H1 (cell line): ENCODE measurements around the gene DUOXA1. TPM values are rescaled to one million over a fixed set of nuclear protein-coding genes. Genes with fewer than 3 reads are reported as not detected.
A peak's percentile ranks its signal among the peaks of the same experiment; 100 is the strongest.

Source experiments
- CTCF ChIA-PET: fragments of 300-600 bp; sonication (Branson Sonifier 250); formaldehyde crosslinking; loops from one replicate; lab custom pipeline; 2021; ENCODE audit not compliant: partially characterized antibody; lab: Charles Lee
- POLR2A ChIA-PET: fragments of 300-600 bp; sonication (Branson Sonifier 250); formaldehyde crosslinking; loops from one replicate; lab custom pipeline; 2021; ENCODE audit warnings: inconsistent platforms; ENCODE audit not compliant: partially characterized antibody; lab: Charles Lee
- DNase-seq, 2 experiments: peaks; one replicate each; pipeline versions ENCODE4 v3.0.0 to v3.0.0-alpha.2; 2010 to 2022; ENCODE audit warnings: low spot score in 2 of 2, low read depth in 1 of 2, mixed read lengths in 1 of 2
- FAIRE-seq: peaks from 2 replicates; lab custom pipeline; 2011; peaks lifted over from hg19 to GRCh38; lab: Jason Lieb, UNC
- H2AFZ ChIP-seq: 2 replicates; pipeline ENCODE4 v1.8.1; 2012; ENCODE audit warnings: low read length, inconsistent platforms
- H2AK5ac ChIP-seq: 2 replicates; pipeline ENCODE4 v1.6.1; 2013; ENCODE audit warnings: low read depth, low read length
- H2BK120ac ChIP-seq: replicated peaks from 2 replicates; pipeline ENCODE3; 2013; ENCODE audit warnings: low read depth, low read length, inconsistent platforms
- H2BK12ac ChIP-seq: 2 replicates; pipeline ENCODE4 v1.6.1; 2013; ENCODE audit warnings: low read depth, low read length
- H2BK15ac ChIP-seq: 2 replicates; pipeline ENCODE4 v1.6.1; 2013; ENCODE audit warnings: low read length
- H2BK20ac ChIP-seq: 2 replicates; pipeline ENCODE4 v1.6.1; 2013; ENCODE audit warnings: low read length
- H2BK5ac ChIP-seq: 2 replicates; pipeline ENCODE4 v1.6.1; 2013; ENCODE audit warnings: low read depth, low read length
- H3K14ac ChIP-seq: 2 replicates; pipeline ENCODE4 v1.6.1; 2013; ENCODE audit warnings: inconsistent platforms; ENCODE audit not compliant: insufficient read length
- H3K18ac ChIP-seq: 2 replicates; pipeline ENCODE4 v1.6.1; 2013; ENCODE audit warnings: low read length; ENCODE audit errors: extremely low read depth
- H3K23ac ChIP-seq: 2 replicates; pipeline ENCODE4 v1.6.1; 2013; ENCODE audit warnings: inconsistent platforms; ENCODE audit not compliant: insufficient read length
- H3K23me2 ChIP-seq: 2 replicates; pipeline ENCODE4 v1.6.1; 2013; ENCODE audit warnings: low read depth, low read length
- H3K27ac ChIP-seq: 2 replicates; pipeline ENCODE4 v1.6.1; 2011; ENCODE audit warnings: low read depth, low read length, inconsistent platforms
- H3K27me3 ChIP-seq, 4 experiments: replicated peaks in 1 of 4; 1 replicate in 1 of 4; 2 replicates in 3 of 4; pipeline versions ENCODE4 v1.6.1 to v1.8.1; 2011 to 2013; ENCODE audit warnings: low read length in 3 of 4, mild to moderate bottlenecking in 3 of 4, inconsistent platforms in 2 of 4, mixed read lengths in 2 of 4, moderate library complexity in 1 of 4; ENCODE audit not compliant: control insufficient read depth in 3 of 4, insufficient read depth in 3 of 4; ENCODE audit errors: extremely low read depth in 1 of 4
- H3K36me3 ChIP-seq, 4 experiments: 2 replicates each; pipeline versions ENCODE4 v1.6.1 to v1.8.1; 2011 to 2013; ENCODE audit warnings: mild to moderate bottlenecking in 4 of 4, low read length in 3 of 4, moderate library complexity in 2 of 4, control low read depth in 1 of 4, inconsistent platforms in 1 of 4; ENCODE audit not compliant: insufficient read depth in 4 of 4, control insufficient read depth in 2 of 4
- H3K4ac ChIP-seq: replicated peaks from 2 replicates; pipeline ENCODE3; 2013; ENCODE audit warnings: low read length, low read depth, mixed read lengths, inconsistent platforms; ENCODE audit not compliant: insufficient read length
- H3K4me1 ChIP-seq, 4 experiments: replicated peaks in 1 of 4; 1 replicate in 1 of 4; 2 replicates in 3 of 4; pipeline versions ENCODE4 v1.6.1 to v1.8.1; 2011 to 2013; ENCODE audit warnings: low read length in 3 of 4, inconsistent platforms in 2 of 4, mixed read lengths in 1 of 4; ENCODE audit not compliant: insufficient read depth in 4 of 4, control insufficient read depth in 3 of 4
- H3K4me2 ChIP-seq, 2 experiments: 2 replicates each; pipeline versions ENCODE4 v1.6.1 to v1.8.1; 2011 to 2013; ENCODE audit warnings: low read depth in 2 of 2, low read length in 2 of 2, control low read depth in 1 of 2, inconsistent platforms in 1 of 2, mild to moderate bottlenecking in 1 of 2; ENCODE audit not compliant: insufficient read depth in 1 of 2
- H3K4me3 ChIP-seq, 4 experiments: fragments of 200-600, 300-600 bp in 1 of 4; sonication (generic), shearing (Covaris generic), sonication (Bioruptor Twin) in 1 of 4; 2 replicates each; pipeline versions ENCODE4 v1.5.1 to v1.8.1; 2011 to 2016; ENCODE audit warnings: low read length in 4 of 4, low read depth in 3 of 4, control low read depth in 2 of 4, inconsistent platforms in 2 of 4, mild to moderate bottlenecking in 2 of 4, mixed read lengths in 1 of 4, moderate library complexity in 1 of 4; ENCODE audit not compliant: insufficient read depth in 2 of 4; ENCODE audit errors: extremely low read depth in 1 of 4
- H3K56ac ChIP-seq: replicated peaks from 2 replicates; pipeline ENCODE3; 2013; ENCODE audit warnings: low read depth, mild to moderate bottlenecking, mixed read lengths, low read length, inconsistent platforms; ENCODE audit not compliant: insufficient read length
- H3K79me1 ChIP-seq: 2 replicates; pipeline ENCODE4 v1.6.1; 2013; ENCODE audit warnings: low read depth, low read length, control low read depth
- H3K79me2 ChIP-seq, 2 experiments: 2 replicates each; pipeline versions ENCODE4 v1.6.1 to v1.8.1; 2012 to 2013; ENCODE audit warnings: low read length in 2 of 2, mild to moderate bottlenecking in 2 of 2, inconsistent platforms in 1 of 2; ENCODE audit not compliant: insufficient read depth in 2 of 2, control insufficient read depth in 1 of 2
- H3K9ac ChIP-seq, 4 experiments: replicated peaks in 1 of 4; 1 replicate in 1 of 4; 2 replicates in 3 of 4; pipeline versions ENCODE4 v1.6.1 to v1.8.1; 2011 to 2013; ENCODE audit warnings: low read depth in 3 of 4, low read length in 3 of 4, control low read depth in 2 of 4, mild to moderate bottlenecking in 2 of 4, moderate library complexity in 2 of 4, inconsistent platforms in 1 of 4; ENCODE audit errors: extremely low read depth in 1 of 4
- H3K9me3 ChIP-seq, 2 experiments: 2 replicates each; pipeline versions ENCODE4 v1.6.1 to v1.8.1; 2012 to 2013; ENCODE audit warnings: mild to moderate bottlenecking in 2 of 2, moderate library complexity in 2 of 2, control low read depth in 1 of 2, inconsistent platforms in 1 of 2, low read depth in 1 of 2, low read length in 1 of 2, mixed read lengths in 1 of 2; ENCODE audit not compliant: insufficient read depth in 2 of 2
- H4K20me1 ChIP-seq, 2 experiments: replicated peaks in 1 of 2; 2 replicates each; pipeline versions ENCODE3 to v1.8.1; 2011 to 2013; ENCODE audit warnings: inconsistent platforms in 2 of 2, low read length in 2 of 2, mild to moderate bottlenecking in 1 of 2; ENCODE audit not compliant: insufficient read depth in 2 of 2, control insufficient read depth in 1 of 2
- H4K5ac ChIP-seq: 2 replicates; pipeline ENCODE4 v1.6.1; 2013; ENCODE audit warnings: low read length, low read depth, mixed read lengths, inconsistent platforms; ENCODE audit not compliant: insufficient read length
- H4K8ac ChIP-seq: 2 replicates; pipeline ENCODE4 v1.8.0; 2013; ENCODE audit warnings: mild to moderate bottlenecking, moderate library complexity, low read length, inconsistent platforms; ENCODE audit not compliant: insufficient read depth; ENCODE audit errors: extremely low read depth
- H4K91ac ChIP-seq: replicated peaks from 2 replicates; pipeline ENCODE3; 2013; ENCODE audit warnings: low read length, mixed read lengths, inconsistent platforms; ENCODE audit not compliant: insufficient read length
- ASH2L ChIP-seq: fragments of 200-600, 300-600 bp; sonication (generic); IDR thresholded peaks from one replicate; pipeline ENCODE4 v1.7.1; 2017; ENCODE audit warnings: low read length
- EZH2 ChIP-seq: fragments of 200-600 bp; sonication (generic); IDR thresholded peaks from 2 replicates; pipeline ENCODE4 v1.7.1; 2012; ENCODE audit warnings: low read depth, mild to moderate bottlenecking, moderate library complexity, low read length, inconsistent platforms; ENCODE audit not compliant: severe bottlenecking
- FOSL1 ChIP-seq: IDR thresholded peaks from 2 replicates; pipeline ENCODE4 v1.6.1; 2011; ENCODE audit warnings: mild to moderate bottlenecking, low read depth, low read length, moderate library complexity; ENCODE audit not compliant: insufficient read depth
- JUND ChIP-seq: IDR thresholded peaks from 2 replicates; pipeline ENCODE4 v1.6.1; 2011; ENCODE audit warnings: mild to moderate bottlenecking, improper control_type of control experiment, low read length
- NANOG ChIP-seq: IDR thresholded peaks from 2 replicates; pipeline ENCODE4 v1.6.1; 2011; ENCODE audit warnings: low read length, low read depth, mild to moderate bottlenecking, inconsistent platforms; ENCODE audit not compliant: insufficient read depth, poor library complexity, severe bottlenecking
- POU5F1 ChIP-seq: IDR thresholded peaks from 2 replicates; pipeline ENCODE4 v1.6.1; 2011; ENCODE audit warnings: low read depth, mild to moderate bottlenecking, low read length, moderate library complexity
- RBBP5 ChIP-seq: IDR thresholded peaks from 2 replicates; pipeline ENCODE4 v1.7.1; 2012; ENCODE audit warnings: low read depth, mild to moderate bottlenecking, inconsistent platforms, low read length, moderate library complexity, borderline replicate concordance
- RFX5 ChIP-seq: IDR thresholded peaks from 2 replicates; pipeline ENCODE4 v1.6.1; 2011; ENCODE audit warnings: low read depth, low read length, improper control_type of control experiment, borderline replicate concordance
- RNF2 ChIP-seq: fragments of 200-900, 300-1000 bp; sonication (generic); IDR thresholded peaks from 2 replicates; pipeline ENCODE4 v1.7.1; 2016; ENCODE audit warnings: borderline replicate concordance, low read depth, mild to moderate bottlenecking, antibody characterized with exemption, low read length; ENCODE audit not compliant: poor library complexity, severe bottlenecking; ENCODE audit errors: missing control alignments
- SIN3A ChIP-seq, 2 experiments: IDR thresholded peaks in 1 of 2; conservative IDR thresholded peaks in 1 of 2; 2 replicates each; pipeline ENCODE4 v1.6.1; 2011 to 2012; ENCODE audit warnings: low read length in 2 of 2, improper control_type of control experiment in 1 of 2, low read depth in 1 of 2, mild to moderate bottlenecking in 1 of 2
- TAF1 ChIP-seq: IDR thresholded peaks from 2 replicates; pipeline ENCODE4 v1.6.1; 2011; ENCODE audit warnings: mild to moderate bottlenecking, low read depth, low read length
- TBP ChIP-seq: IDR thresholded peaks from 2 replicates; pipeline ENCODE4 v1.6.1; 2011; ENCODE audit warnings: low read depth, low read length, improper control_type of control experiment
- WGBS, 2 experiments: shearing (Covaris generic) in 1 of 2; methylation state at CpG; one replicate each; pipeline versions ENCODE4 v1.1.6 to v1.1.7; 2013 to 2015; ENCODE audit warnings: low lambda C conversion rate in 2 of 2, mixed read lengths in 2 of 2, inconsistent platforms in 1 of 2, low coverage in 1 of 2, missing lambda C conversion rate in 1 of 2; ENCODE audit not compliant: insufficient replicate concordance in 2 of 2, insufficient coverage in 1 of 2, insufficient read length in 1 of 2; ENCODE audit errors: extremely low coverage in 1 of 2, missing lambda C conversion rate in 1 of 2; 5-methylcytosine and 5-hydroxymethylcytosine counted together
- polyA plus RNA-seq, 7 experiments: library from polyadenylated mRNA; depleted of rRNA in 3 of 7; stranded (reverse) in 5 of 7; unstranded in 2 of 7; fragments of >200 nt in 5 of 7; fragments of 200-250 nt in 2 of 7; gene quantifications; 1 replicate in 5 of 7; 2 replicates in 1 of 7; 4 replicates in 1 of 7; pipeline versions ENCODE4 v1.2.1 to v1.2.3, GENCODE V29; 2011 to 2013; ENCODE audit warnings: missing spikeins in 2 of 7, mixed read lengths in 2 of 7
- total RNA-seq: library from RNA; stranded (reverse); fragmentation: NEBNext Ultra II Directional; extraction: Animal tissue kit (Norgen Biotek cat#: 25700); gene quantifications from 2 replicates; pipeline ENCODE4 v1.2.1, GENCODE V29; 2021

DUOXA1 gene
- total and polyA plus RNA-seq, 2 of the 8 experiments (the other 6 are each of a cell fraction or from before 2014, with no cell fraction given) = 0.18 TPM; not detected in 1

GRCh38 chr15:45167631-45168205 lies 38.0 kb upstream of the DUOXA1 start:
- H4K91ac ChIP-seq = no peak overlapping the region
- no peaks in the 10 kb centered on the region for H3K27me3 ChIP-seq
- H2BK12ac ChIP-seq = peak overlapping the region; percentile 68; the same call in 1 of the 2 replicates
- no peak overlapping the region for H4K8ac ChIP-seq
- no peaks in the 10 kb centered on the region; the same call in 1 of the 2 replicates for H3K23me2 ChIP-seq
- no peak overlapping the region for H2BK15ac ChIP-seq
- no peaks in the 10 kb centered on the region for H3K79me2 ChIP-seq
- H3K9ac ChIP-seq = no peak overlapping the region
- no peak overlapping the region for H3K14ac ChIP-seq
- H3K4me1 ChIP-seq = peaks cover 0 to 19% (median 14%) of the 10 kb centered on the region in 4 experiments; a peak in 5 of 7 replicates
- peak overlapping the region in 2 of 4 experiments; percentile 63 to 78; a peak in 4 of 8 replicates for H3K4me3 ChIP-seq
- H3K79me1 ChIP-seq = no peaks in the 10 kb centered on the region
- H2BK20ac ChIP-seq = no peak overlapping the region
- no peak overlapping the region for H3K27ac ChIP-seq
- H2AFZ ChIP-seq = no peak overlapping the region
- H3K36me3 ChIP-seq = no peaks in the 10 kb centered on the region
- 77% methylated on average over 9 of the region's 9 CpGs; no CpG with 5 or more reads in 1 of the 2 experiments for WGBS, 2 experiments
- 0 out of 2 replicates have a peak overlapping the region, but pooled peaks have one; percentile 89 for H2AK5ac ChIP-seq
- FAIRE-seq (no peak), DNase-seq (no peak)
- H3K9me3 ChIP-seq = no peaks in the 10 kb centered on the region
- no peak overlapping the region for H3K56ac ChIP-seq
- CTCF ChIA-PET = interaction anchor here (0.8 to 41.8 kb wide), 18 partner anchors 10 to 420 kb away, joined by 3 to 1117 read pairs (median 4); partner anchors contain the start of genes BLOC1S6 and SHF
- no peak overlapping the region for H3K18ac ChIP-seq
- no peak overlapping the region for H3K4ac ChIP-seq
- peak overlapping the region; percentile 24; the same call in 1 of the 2 replicates for H2BK5ac ChIP-seq
- POLR2A ChIA-PET = interaction anchor here (0.7 to 5.7 kb wide), 12 partner anchors 8 to 229 kb away, joined by 3 to 50 read pairs (median 4); partner anchors contain the start of genes DUOX1, DUOXA1 and SHF
- H4K5ac ChIP-seq = no peak overlapping the region
- H3K4me2 ChIP-seq = peak overlapping the region; percentile 59 to 68; a peak in 2 of 4 replicates
- no peak overlapping the region for H2BK120ac ChIP-seq
- peaks cover 2 to 4% of the 10 kb centered on the region in 2 experiments for H4K20me1 ChIP-seq
- H3K23ac ChIP-seq = no peak overlapping the region
- TF ChIP-seq FOSL1 = no peak
- no peak for TF ChIP-seq NANOG
- TF ChIP-seq RFX5 = no peak
- TF ChIP-seq RBBP5 = no peak
- TF ChIP-seq RNF2 = no peak
- TF ChIP-seq TBP = no peak
- no peak for TF ChIP-seq ASH2L
- no peak for TF ChIP-seq JUND
- no peak for TF ChIP-seq EZH2
- no peak for TF ChIP-seq POU5F1
- TF ChIP-seq SIN3A (conservative IDR thresholded peaks at IDR 0.05 in 1 of 2, IDR thresholded peaks at IDR 0.05 in 1 of 2; ENCODE audit: low read depth in 1 of 2, low read length in 2 of 2) = no peak
- no peak for TF ChIP-seq TAF1
